ENCODE results near the gene MYLK.

Gene MYLK

DNA sequence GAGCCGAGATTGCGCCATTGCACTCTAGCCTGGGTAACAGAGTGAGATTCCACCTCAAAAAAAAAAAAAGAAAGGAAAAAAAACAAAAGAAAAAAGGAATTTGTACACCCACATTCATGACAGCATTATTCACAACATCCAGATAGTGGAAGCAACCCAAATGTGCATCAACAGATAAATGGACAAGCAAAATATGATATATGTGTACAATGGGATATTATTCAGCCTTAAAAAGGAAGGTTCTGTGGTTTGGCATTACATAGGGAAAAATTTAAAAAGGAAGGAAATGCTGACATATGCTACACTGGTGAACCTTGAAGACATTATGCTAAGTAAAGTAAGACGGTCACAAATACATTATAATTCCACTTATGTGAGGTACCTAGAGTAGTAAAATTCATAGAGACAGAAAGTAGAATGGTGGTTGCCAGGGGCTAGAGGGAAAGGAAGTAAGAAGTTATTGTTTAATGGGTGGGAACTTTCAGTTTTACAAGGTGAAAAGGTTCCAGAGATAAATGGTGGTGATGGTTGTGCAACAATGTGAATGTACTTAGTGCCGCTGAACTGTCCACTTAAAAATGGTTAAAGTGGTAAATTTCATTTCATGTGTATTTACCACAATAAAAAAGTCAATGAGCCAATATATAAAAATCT lies 118.5 kb downstream of the MYLK start:
- H3K4me1 ChIP-seq (ENCODE audit: control insufficient read depth, insufficient read depth, low read length, poor library complexity, severe bottlenecking) = no peaks in the 10 kb centered on the region
- H3K36me3 ChIP-seq (ENCODE audit: control insufficient read depth, insufficient read depth, low read length) = no peaks in the 10 kb centered on the region
- H3K4me3 ChIP-seq (ENCODE audit: extremely low read depth, insufficient read depth, low read length, poor library complexity, severe bottlenecking) = no peak overlapping the region
- no peak overlapping the region for H3K27ac ChIP-seq (ENCODE audit: low read depth, low read length, severe bottlenecking)
- no peaks in the 10 kb centered on the region for H3K9me3 ChIP-seq (ENCODE audit: control insufficient read depth, low read length)
- WGBS, 2 experiments (ENCODE audit: insufficient coverage in 2 of 2) = no CpG with 5 or more reads among the region's 4 CpGs

DNA sequence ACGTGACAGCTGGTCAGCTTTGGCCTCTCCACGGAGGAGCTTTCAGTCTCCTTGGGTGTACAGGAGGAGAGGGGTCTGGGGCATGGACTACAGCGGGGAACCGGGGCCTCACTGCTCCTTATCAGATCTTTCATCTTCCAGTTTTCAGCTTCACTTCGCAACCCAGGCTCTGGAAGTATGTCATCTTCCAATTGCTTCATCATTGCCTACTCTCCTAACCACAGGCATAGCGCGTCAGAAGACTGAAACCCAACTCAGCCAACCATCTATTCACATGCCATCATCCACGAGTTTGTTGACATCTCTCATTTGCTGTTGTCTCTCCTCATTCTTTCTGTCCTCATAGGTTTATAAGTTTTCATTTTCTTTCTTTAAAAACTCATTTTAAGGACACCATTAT lies 119.5 kb downstream of the MYLK start:
- H3K27ac ChIP-seq (ENCODE audit: low read depth, low read length, severe bottlenecking) = no peak overlapping the region
- whole genome bisulfite sequencing, 2 experiments (ENCODE audit: insufficient coverage in 2 of 2) = 90 to 97% methylated on average over 5 to 7 of the region's 8 CpGs

GRCh38 chr3:123762805-123763204 lies 121.3 kb downstream of the MYLK start:
- 63 to 100% methylated on average over 1 of the region's 2 CpGs for WGBS, 2 experiments (ENCODE audit: insufficient coverage in 2 of 2)
- H3K36me3 ChIP-seq (ENCODE audit: control insufficient read depth, insufficient read depth, low read length) = no peaks in the 10 kb centered on the region
- H3K4me1 ChIP-seq (ENCODE audit: control insufficient read depth, insufficient read depth, low read length, poor library complexity, severe bottlenecking) = peaks cover 7% of the 10 kb centered on the region
- H3K9me3 ChIP-seq (ENCODE audit: control insufficient read depth, low read length) = no peaks in the 10 kb centered on the region
- no peak overlapping the region for H3K27ac ChIP-seq (ENCODE audit: low read depth, low read length, severe bottlenecking)
- no peak overlapping the region for H3K4me3 ChIP-seq (ENCODE audit: extremely low read depth, insufficient read depth, low read length, poor library complexity, severe bottlenecking)

More for the DNA sequence above, 119.5 kb downstream of the MYLK start:
- Histone ChIP-seq H3K4me1 (ENCODE audit: control insufficient read depth, insufficient read depth, low read length, poor library complexity, severe bottlenecking) (no peaks in the 10 kb centered on the region), H3K36me3 (ENCODE audit: control insufficient read depth, insufficient read depth, low read length) (no peaks in the 10 kb centered on the region), H3K9me3 (ENCODE audit: control insufficient read depth, low read length) (no peaks in the 10 kb centered on the region), H3K4me3 (ENCODE audit: extremely low read depth, insufficient read depth, low read length, poor library complexity, severe bottlenecking) (no peak overlapping the region)

- WGBS, 2 experiments (ENCODE audit: insufficient coverage in 2 of 2) = no CpG with 5 or more reads among the region's 1 CpG
- no peak overlapping the region for H3K27ac ChIP-seq (ENCODE audit: low read depth, low read length, severe bottlenecking)
- no peaks in the 10 kb centered on the region for H3K36me3 ChIP-seq (ENCODE audit: control insufficient read depth, insufficient read depth, low read length)
- H3K9me3 ChIP-seq (ENCODE audit: control insufficient read depth, low read length) = no peaks in the 10 kb centered on the region
- peaks cover 15% of the 10 kb centered on the region for H3K4me1 ChIP-seq (ENCODE audit: control insufficient read depth, insufficient read depth, low read length, poor library complexity, severe bottlenecking)
- no peak overlapping the region for H3K4me3 ChIP-seq (ENCODE audit: extremely low read depth, insufficient read depth, low read length, poor library complexity, severe bottlenecking)
These were observed 123.3 kb downstream of the MYLK start for GRCh38 chr3:123760817-123761216.

GRCh38 chr3:123759871-123760270 lies 124.3 kb downstream of the MYLK start:
- Histone ChIP-seq H3K27ac (ENCODE audit: low read depth, low read length, severe bottlenecking) (no peak overlapping the region), H3K4me3 (ENCODE audit: extremely low read depth, insufficient read depth, low read length, poor library complexity, severe bottlenecking) (no peak overlapping the region), H3K9me3 (ENCODE audit: control insufficient read depth, low read length) (no peaks in the 10 kb centered on the region), H3K36me3 (ENCODE audit: control insufficient read depth, insufficient read depth, low read length) (no peaks in the 10 kb centered on the region), H3K4me1 (ENCODE audit: control insufficient read depth, insufficient read depth, low read length, poor library complexity, severe bottlenecking) (peaks cover 15% of the 10 kb centered on the region)
- 80 to 100% methylated on average over 1 of the region's 4 CpGs for WGBS, 2 experiments (ENCODE audit: insufficient coverage in 2 of 2)

GRCh38 chr3:123759311-123759710 lies 124.8 kb downstream of the MYLK start:
- H3K9me3 ChIP-seq (ENCODE audit: control insufficient read depth, low read length) = no peaks in the 10 kb centered on the region
- no peak overlapping the region for H3K4me3 ChIP-seq (ENCODE audit: extremely low read depth, insufficient read depth, low read length, poor library complexity, severe bottlenecking)
- no peak overlapping the region for H3K27ac ChIP-seq (ENCODE audit: low read depth, low read length, severe bottlenecking)
- H3K4me1 ChIP-seq (ENCODE audit: control insufficient read depth, insufficient read depth, low read length, poor library complexity, severe bottlenecking) = peaks cover 15% of the 10 kb centered on the region
- no peaks in the 10 kb centered on the region for H3K36me3 ChIP-seq (ENCODE audit: control insufficient read depth, insufficient read depth, low read length)
- 83 to 87% methylated on average over 2 to 3 of the region's 3 CpGs for WGBS, 2 experiments (ENCODE audit: insufficient coverage in 2 of 2)

GRCh38 chr3:123758081-123758564 lies 126.0 kb downstream of the MYLK start:
- Histone ChIP-seq H3K4me3 (ENCODE audit: extremely low read depth, insufficient read depth, low read length, poor library complexity, severe bottlenecking) (no peak overlapping the region), H3K36me3 (ENCODE audit: control insufficient read depth, insufficient read depth, low read length) (no peaks in the 10 kb centered on the region), H3K9me3 (ENCODE audit: control insufficient read depth, low read length) (no peaks in the 10 kb centered on the region), H3K4me1 (ENCODE audit: control insufficient read depth, insufficient read depth, low read length, poor library complexity, severe bottlenecking) (peaks cover 15% of the 10 kb centered on the region), H3K27ac (ENCODE audit: low read depth, low read length, severe bottlenecking) (no peak overlapping the region)
- WGBS, 2 experiments (ENCODE audit: insufficient coverage in 2 of 2) = 47 to 89% methylated on average over 1 to 2 of the region's 2 CpGs

DNA sequence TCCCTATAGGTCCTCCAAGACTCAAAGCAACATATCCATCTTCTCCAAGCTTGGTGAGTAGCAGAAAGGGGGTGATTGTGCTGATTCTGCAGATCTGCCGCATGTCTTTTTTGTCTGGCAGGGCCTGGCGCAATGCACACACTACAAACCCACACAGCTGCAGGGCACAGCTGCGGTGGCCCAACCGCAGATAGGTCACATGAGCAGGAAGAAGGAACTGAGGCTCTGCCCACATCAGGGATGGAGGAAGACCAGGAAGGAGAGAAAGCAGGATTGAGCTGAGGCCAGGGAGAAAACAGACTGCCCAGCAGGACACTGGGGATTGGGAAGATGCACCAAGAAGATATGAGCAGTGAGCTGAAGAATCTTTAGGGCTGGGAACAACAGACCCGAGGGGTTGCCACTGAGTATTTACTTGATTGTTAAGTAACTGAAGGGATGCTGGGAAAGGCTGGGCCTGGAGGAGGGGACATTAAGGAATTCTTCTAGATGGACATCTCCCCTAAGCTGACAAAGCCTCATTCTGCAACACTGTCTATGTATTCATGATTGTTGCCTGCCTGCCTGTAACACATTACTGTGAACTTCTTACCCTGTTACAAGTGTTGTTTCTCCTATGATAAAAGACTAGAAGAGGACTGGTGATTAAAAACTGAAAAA lies 126.7 kb downstream of the MYLK start:
- H3K36me3 ChIP-seq (ENCODE audit: control insufficient read depth, insufficient read depth, low read length) = no peaks in the 10 kb centered on the region
- no peak overlapping the region for H3K27ac ChIP-seq (ENCODE audit: low read depth, low read length, severe bottlenecking)
- H3K4me3 ChIP-seq (ENCODE audit: extremely low read depth, insufficient read depth, low read length, poor library complexity, severe bottlenecking) = no peak overlapping the region
- 82 to 96% methylated on average over 3 to 4 of the region's 5 CpGs for WGBS, 2 experiments (ENCODE audit: insufficient coverage in 2 of 2)
- H3K9me3 ChIP-seq (ENCODE audit: control insufficient read depth, low read length) = no peaks in the 10 kb centered on the region
- H3K4me1 ChIP-seq (ENCODE audit: control insufficient read depth, insufficient read depth, low read length, poor library complexity, severe bottlenecking) = peaks cover 15% of the 10 kb centered on the region

- Histone ChIP-seq H3K27ac (ENCODE audit: low read depth, low read length, severe bottlenecking) (no peak overlapping the region), H3K36me3 (ENCODE audit: control insufficient read depth, insufficient read depth, low read length) (no peaks in the 10 kb centered on the region), H3K4me3 (ENCODE audit: extremely low read depth, insufficient read depth, low read length, poor library complexity, severe bottlenecking) (no peak overlapping the region), H3K4me1 (ENCODE audit: control insufficient read depth, insufficient read depth, low read length, poor library complexity, severe bottlenecking) (peaks cover 28% of the 10 kb centered on the region), H3K9me3 (ENCODE audit: control insufficient read depth, low read length) (no peaks in the 10 kb centered on the region)
- 90 to 100% methylated on average over 1 to 2 of the region's 2 CpGs for WGBS, 2 experiments (ENCODE audit: insufficient coverage in 2 of 2)
These were observed 128.6 kb downstream of the MYLK start for GRCh38 chr3:123755501-123755900.

- Histone ChIP-seq H3K4me3 (ENCODE audit: extremely low read depth, insufficient read depth, low read length, poor library complexity, severe bottlenecking) (no peak overlapping the region), H3K36me3 (ENCODE audit: control insufficient read depth, insufficient read depth, low read length) (no peaks in the 10 kb centered on the region), H3K9me3 (ENCODE audit: control insufficient read depth, low read length) (no peaks in the 10 kb centered on the region), H3K4me1 (ENCODE audit: control insufficient read depth, insufficient read depth, low read length, poor library complexity, severe bottlenecking) (peaks cover 32% of the 10 kb centered on the region), H3K27ac (ENCODE audit: low read depth, low read length, severe bottlenecking) (no peak overlapping the region)
- WGBS, 2 experiments (ENCODE audit: insufficient coverage in 2 of 2) = 69 to 83% methylated on average over 2 to 3 of the region's 3 CpGs
These were observed 129.0 kb downstream of the MYLK start for GRCh38 chr3:123755085-123755484.

DNA sequence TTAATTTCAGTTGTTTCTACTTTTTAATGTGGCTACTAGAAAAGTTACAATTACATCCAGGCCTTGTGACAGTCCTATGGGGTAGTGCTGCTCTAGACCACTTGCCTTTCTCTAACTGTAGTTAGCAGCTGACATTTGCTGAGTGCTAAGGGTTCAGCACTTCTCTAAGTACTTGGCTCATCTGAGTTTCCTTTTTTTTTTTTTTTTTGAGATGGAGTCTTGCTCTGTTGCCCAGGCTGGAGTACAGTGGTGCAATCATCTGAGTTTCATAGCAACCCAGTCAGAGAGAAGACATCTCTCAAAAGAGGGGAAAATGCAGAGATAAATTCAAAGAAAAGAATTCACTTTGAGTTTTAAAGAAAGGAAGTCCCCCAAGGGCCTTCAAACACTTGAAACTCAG lies 130.8 kb downstream of the MYLK start:
- Histone ChIP-seq H3K4me1 (ENCODE audit: control insufficient read depth, insufficient read depth, low read length, poor library complexity, severe bottlenecking) (peaks cover 37% of the 10 kb centered on the region), H3K4me3 (ENCODE audit: extremely low read depth, insufficient read depth, low read length, poor library complexity, severe bottlenecking) (no peak overlapping the region), H3K36me3 (ENCODE audit: control insufficient read depth, insufficient read depth, low read length) (no peaks in the 10 kb centered on the region), H3K9me3 (ENCODE audit: control insufficient read depth, low read length) (no peaks in the 10 kb centered on the region), H3K27ac (ENCODE audit: low read depth, low read length, severe bottlenecking) (no peak overlapping the region)
